ENCODE results near the gene DYSF. TPM values are rescaled to one million over a fixed set of nuclear protein-coding genes. Genes with fewer than 3 reads are reported as not detected.

The DYSF gene
- total RNA-seq, 1 donor from 2014 or later: 82.8 TPM

- intact Hi-C loops (cut with DNase I): no loop called here
- peak; percentile 83 for DNase-seq (ENCODE audit: low spot score)
These were observed 125.5 kb downstream of the DYSF start for GRCh38 chr2:71578767-71579342.

DNA sequence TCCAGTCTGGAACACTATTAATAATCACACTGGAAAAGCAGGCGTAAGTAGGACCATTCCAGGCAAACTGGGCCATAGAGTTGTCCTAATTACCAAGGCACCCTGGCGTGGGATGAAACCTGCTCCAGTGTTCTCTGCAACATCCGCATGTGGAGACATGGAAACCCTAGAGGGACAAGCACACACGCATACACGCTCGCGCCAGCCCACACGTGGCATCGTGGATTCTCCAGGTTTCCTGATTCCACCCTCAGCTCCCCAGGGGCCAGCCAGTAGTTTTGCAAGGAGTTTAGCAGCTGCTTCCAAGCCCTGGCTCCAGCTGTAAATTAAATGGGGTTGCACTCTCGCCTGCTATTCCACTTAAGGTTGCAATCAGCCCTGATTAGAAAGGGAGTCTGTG is 127.7 kb downstream of the DYSF start:
- no peak for DNase-seq (ENCODE audit: low spot score)
- intact Hi-C loops (cut with DNase I): no loop called here

DNA sequence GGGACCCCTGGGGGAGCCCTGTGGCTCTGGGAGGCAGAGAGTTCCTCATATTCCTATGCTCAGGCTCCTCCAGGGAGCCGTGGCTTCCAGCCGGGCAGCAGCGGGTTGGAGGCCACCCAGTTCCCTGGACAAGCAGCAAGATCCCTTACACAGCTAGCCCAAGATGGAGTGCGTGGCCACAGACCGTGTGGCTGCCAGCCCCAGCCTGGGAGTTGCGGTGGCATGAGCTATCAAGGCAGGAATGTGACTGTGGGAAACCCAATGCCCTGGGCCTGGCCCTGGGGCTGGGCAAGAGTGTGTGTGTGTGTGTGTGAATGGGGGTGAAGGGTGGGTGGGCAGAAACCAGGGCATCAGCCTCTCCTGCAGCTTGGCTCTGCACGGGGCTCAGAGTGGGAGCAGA is 130.5 kb downstream of the DYSF start:
- DNase-seq (ENCODE audit: low spot score): no peak
- intact Hi-C loops (cut with DNase I): no loop called here

- intact Hi-C loops (cut with DNase I): no loop called here
- no peak for DNase-seq (ENCODE audit: low spot score)
These were observed 133.1 kb downstream of the DYSF start for GRCh38 chr2:71586471-71586870.

- intact Hi-C loops (cut with DNase I): no loop called here
- no peak for DNase-seq (ENCODE audit: low spot score)
These were observed 134.2 kb downstream of the DYSF start for GRCh38 chr2:71587509-71588073.

DNA sequence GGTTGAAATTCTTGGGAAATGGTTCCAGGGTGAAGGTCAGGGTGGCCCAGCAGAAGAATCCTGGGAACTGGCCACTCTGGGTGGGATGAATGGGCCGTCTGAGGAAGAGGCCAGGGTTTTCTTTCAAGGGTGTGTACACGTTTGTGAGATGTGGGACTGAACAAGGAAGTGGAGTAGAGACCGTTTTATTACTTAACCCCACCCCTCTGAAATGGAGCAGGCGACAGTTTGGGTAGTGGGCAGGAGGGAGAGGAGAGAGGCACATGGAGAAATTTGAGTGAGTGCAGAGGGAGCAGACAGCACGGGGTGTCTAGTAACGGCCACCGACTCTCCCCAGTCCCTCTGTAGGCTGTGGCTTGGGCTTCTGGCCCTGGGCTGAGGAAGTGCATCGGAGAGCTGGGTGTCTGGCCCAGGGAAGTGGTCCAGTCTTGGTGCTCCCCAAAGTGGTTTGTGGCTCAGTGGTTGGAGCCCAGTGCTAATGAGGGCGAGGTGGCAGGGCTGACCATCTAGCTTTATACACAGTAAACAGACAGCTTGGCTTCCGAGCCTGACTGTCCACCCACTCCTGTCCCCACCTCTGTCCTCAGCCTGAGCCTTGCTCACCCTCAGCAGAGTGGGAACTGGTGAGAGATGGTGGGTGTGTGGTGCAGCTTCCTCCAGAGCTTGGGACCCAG is 135.3 kb downstream of the DYSF start:
- no peak for DNase-seq (ENCODE audit: low spot score)
- intact Hi-C loops (cut with DNase I): no loop called here

- DNase-seq (ENCODE audit: low spot score): no peak
- intact Hi-C loops (cut with DNase I): no loop called here
These were observed 136.4 kb downstream of the DYSF start for GRCh38 chr2:71589763-71590162.

DNA sequence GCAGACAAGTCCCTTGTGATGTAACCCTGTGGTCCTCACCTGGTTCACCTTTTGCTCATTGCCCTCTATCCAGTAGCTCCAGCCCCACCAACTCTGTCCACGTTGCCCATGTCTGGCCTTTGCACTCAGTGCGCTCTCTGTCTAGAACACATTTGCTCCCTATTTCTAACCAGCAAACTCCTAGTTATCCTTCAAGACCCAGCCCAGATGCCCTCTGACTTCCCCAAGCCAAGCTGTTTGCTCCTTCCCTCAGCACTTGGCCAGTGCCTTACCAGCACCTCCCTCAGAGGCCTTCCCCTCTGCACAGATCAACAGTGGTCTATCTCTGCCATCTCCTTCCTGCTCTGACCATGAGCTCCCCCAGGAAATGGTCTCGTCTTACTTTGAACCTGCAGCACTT is 137.7 kb downstream of the DYSF start:
- intact Hi-C loops (cut with DNase I): no loop called here
- DNase-seq (ENCODE audit: low spot score): no peak

- intact Hi-C loops (cut with DNase I): no loop called here
- no peak for DNase-seq (ENCODE audit: low spot score)
These were observed 138.9 kb downstream of the DYSF start for GRCh38 chr2:71592181-71592711.

DNA sequence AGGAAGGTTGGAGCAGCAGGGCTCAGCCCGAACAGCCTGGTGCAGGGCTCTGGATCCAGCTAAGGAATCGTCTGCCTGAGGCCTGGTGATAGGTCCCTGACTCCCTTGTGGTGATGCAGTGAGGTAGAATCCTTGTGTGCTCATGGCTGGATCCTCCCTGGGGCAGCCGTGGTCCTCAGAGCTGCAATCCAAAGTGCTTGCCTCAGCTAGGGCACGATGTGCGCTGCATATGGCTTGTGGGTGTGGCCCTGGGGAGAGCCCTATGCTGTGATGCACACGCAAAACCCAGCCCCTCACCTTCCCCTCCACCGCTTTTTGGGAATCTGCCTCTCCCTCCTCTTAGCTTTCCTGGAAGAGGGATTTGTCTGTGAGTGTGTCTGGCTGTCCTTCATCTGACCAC is 142.2 kb downstream of the DYSF start:
- DNase-seq (ENCODE audit: low spot score): no peak
- intact Hi-C loops (cut with DNase I): no loop called here

GRCh38 chr2:71596011-71596410 is 142.7 kb downstream of the DYSF start:
- no peak for DNase-seq (ENCODE audit: low spot score)
- intact Hi-C loops (cut with DNase I): no loop called here

GRCh38 chr2:71597756-71598155 is 144.4 kb downstream of the DYSF start:
- DNase-seq (ENCODE audit: low spot score): no peak
- intact Hi-C loops (cut with DNase I): no loop called here

DNA sequence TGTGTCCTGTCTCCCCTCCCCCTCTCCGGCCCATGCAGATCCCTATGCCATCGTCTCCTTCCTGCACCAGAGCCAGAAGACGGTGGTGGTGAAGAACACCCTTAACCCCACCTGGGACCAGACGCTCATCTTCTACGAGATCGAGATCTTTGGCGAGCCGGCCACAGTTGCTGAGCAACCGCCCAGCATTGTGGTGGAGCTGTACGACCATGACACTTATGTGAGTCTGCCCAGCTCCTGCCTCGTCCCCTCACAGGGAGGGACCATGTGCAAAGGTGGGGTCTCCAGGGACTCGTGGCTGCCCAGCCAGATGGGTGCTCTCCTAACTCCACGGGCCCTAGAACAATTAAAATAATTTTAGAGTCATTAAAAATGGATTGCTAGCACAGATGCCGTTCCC is 145.2 kb downstream of the DYSF start:
- no peak for DNase-seq (ENCODE audit: low spot score)
- intact Hi-C loops (cut with DNase I): no loop called here

DNA sequence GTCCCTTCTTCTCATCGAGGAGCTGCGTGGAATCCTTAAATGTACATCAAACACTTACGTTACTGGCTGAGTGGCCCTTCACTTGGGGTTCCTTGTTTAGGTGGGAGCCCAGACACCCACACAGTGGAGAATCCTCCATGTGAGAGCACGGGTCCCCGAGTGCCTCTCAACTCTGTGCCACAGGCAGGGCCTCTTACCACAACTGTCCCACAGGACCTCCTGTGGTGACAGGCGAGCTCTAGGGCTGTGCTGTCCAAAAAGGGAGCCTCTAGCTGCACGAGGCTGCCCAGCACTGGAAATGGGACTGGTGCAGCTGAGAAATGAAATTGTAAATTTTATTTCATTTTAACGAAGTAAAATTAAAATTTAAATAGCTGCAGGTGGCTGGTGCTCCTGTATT is 145.7 kb downstream of the DYSF start:
- intact Hi-C loops (cut with DNase I): no loop called here
- no peak for DNase-seq (ENCODE audit: low spot score)

DNA sequence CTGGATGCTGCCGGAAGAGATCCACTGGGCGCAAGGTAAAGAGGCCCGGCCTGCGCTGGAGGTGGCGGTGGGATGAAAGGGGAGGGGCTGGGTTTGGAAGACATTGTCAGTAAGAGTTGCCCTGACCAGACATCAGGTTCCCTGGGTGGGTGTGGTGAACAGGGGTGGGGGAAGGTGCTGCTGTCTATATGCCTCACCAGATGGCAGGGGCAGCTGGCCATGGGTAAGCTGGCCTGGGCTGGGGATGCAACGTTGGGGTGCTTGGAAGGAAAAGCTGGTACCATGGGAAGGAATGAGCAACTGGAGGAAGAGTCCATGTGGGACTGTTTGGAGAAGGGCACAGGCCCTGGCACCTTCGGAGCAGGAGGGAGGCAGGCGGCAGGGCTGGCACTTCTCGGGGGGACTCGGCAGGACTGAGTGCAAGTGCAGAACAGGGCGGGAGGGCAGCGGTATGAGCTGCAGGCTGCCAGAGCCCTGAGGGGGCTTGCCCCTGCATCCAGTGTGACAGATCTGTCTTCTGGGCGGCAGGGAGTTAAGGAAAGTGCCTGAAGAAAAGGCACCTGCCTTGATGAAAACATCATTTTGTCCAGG is 146.4 kb downstream of the DYSF start:
- DNase-seq (ENCODE audit: low spot score): no peak
- intact Hi-C loops (cut with DNase I): loop anchor here (10.0 kb wide), 1 partner anchor 125 kb away; no protein-coding TSS in a partner anchor

- intact Hi-C loops (cut with DNase I): loop anchor here (10.0 kb wide), 1 partner anchor 126 kb away; no protein-coding TSS in a partner anchor
- DNase-seq (ENCODE audit: low spot score): no peak
These were observed 147.2 kb downstream of the DYSF start for GRCh38 chr2:71600555-71600954.

- intact Hi-C loops (cut with DNase I): loop anchor here (10.0 kb wide), 1 partner anchor 127 kb away; no protein-coding TSS in a partner anchor
- DNase-seq (ENCODE audit: low spot score): peak; percentile 19
These were observed 148.1 kb downstream of the DYSF start for GRCh38 chr2:71601136-71602114.

- intact Hi-C loops (cut with DNase I): loop anchor here (10.0 kb wide), 1 partner anchor 127 kb away; no protein-coding TSS in a partner anchor
- peak; percentile 20 for DNase-seq (ENCODE audit: low spot score)
These were observed 148.7 kb downstream of the DYSF start for GRCh38 chr2:71602115-71602495.

- DNase-seq (ENCODE audit: low spot score): peak; percentile 41
- intact Hi-C loops (cut with DNase I): loop anchor here (10.0 kb wide), 1 partner anchor 128 kb away; no protein-coding TSS in a partner anchor
These were observed 149.2 kb downstream of the DYSF start for GRCh38 chr2:71602581-71602980.

All from cardiac septum (tissue), 1 donor.